Measurements from ENCODE around the gene NR3C1.

The NR3C1 gene

GRCh38 chr5:143229426-143229895 lies 174.0 kb downstream of the NR3C1 start:
- peak in 1 of 2 donors; percentile 24 for DNase-seq

GRCh38 chr5:143228597-143229293 lies 174.7 kb downstream of the NR3C1 start:
- no peak for DNase-seq
